GM12878 (cell line): ENCODE measurements around the gene ING4. TPM values are rescaled to one million over a fixed set of nuclear protein-coding genes. Genes with fewer than 3 reads are reported as not detected.

Experiments used
- ATAC-seq: fragments of 200-7000 bp; cut with Tn5 transposase; 3 replicates; pipeline ENCODE4 v1.9.1; 2020; ENCODE audit warnings: mild to moderate bottlenecking, moderate library complexity
- BruUV-seq: library from RNA; stranded (reverse); fragments of 400-500 nt; replicated peaks from 2 replicates; lab custom pipeline; 2021; lab: Mats Ljungman, UMichigan
- CTCF ChIA-PET: fragments of 300-600 bp; sonication (Branson Sonifier 250); formaldehyde crosslinking; extraction: SDS; loops from one replicate; lab custom pipeline; 2021; ENCODE audit warnings: inconsistent platforms; lab: Yijun Ruan, JAX
- POLR2A ChIA-PET: fragments of 350-600 bp; formaldehyde crosslinking; extraction: SDS; loops from one replicate; lab custom pipeline; 2021; ENCODE audit warnings: inconsistent platforms; lab: Charles Lee
- RAD21 ChIA-PET: fragments of 300-600 bp; sonication (Branson Sonifier 250); formaldehyde crosslinking; loops from one replicate; lab custom pipeline; 2023; ENCODE audit warnings: antibody characterized with exemption; ENCODE audit not compliant: unreplicated experiment; lab: Charles Lee
- SMC1A ChIA-PET: fragments of 300-600 bp; sonication (Branson Sonifier 250); formaldehyde crosslinking; loops from one replicate; lab custom pipeline; 2023; ENCODE audit not compliant: unreplicated experiment, uncharacterized antibody; lab: Charles Lee
- DNase-seq: peaks from one replicate; pipeline ENCODE4 v3.0.0-alpha.2; 2011; ENCODE audit warnings: low read depth, low spot score
- FAIRE-seq: peaks from 3 replicates; lab custom pipeline; 2011; peaks lifted over from hg19 to GRCh38; lab: Jason Lieb, UNC
- H2AFZ ChIP-seq: 2 replicates; pipeline ENCODE4 v1.6.0; 2011; ENCODE audit warnings: low read depth, low read length, control low read depth; ENCODE audit not compliant: control insufficient read depth
- H3K27ac ChIP-seq: 2 replicates; pipeline ENCODE4 v1.5.1; 2011; ENCODE audit warnings: control low read depth; ENCODE audit not compliant: control insufficient read depth, insufficient read depth
- H3K27me3 ChIP-seq, 2 experiments: replicated peaks in 1 of 2; 2 replicates each; pipeline versions ENCODE4 v1.6.0 to v1.6.1; 2011; ENCODE audit warnings: low read length in 1 of 2; ENCODE audit not compliant: control insufficient read depth in 2 of 2, insufficient read depth in 2 of 2
- H3K36me3 ChIP-seq, 2 experiments: 2 replicates each; pipeline ENCODE4 v1.5.1; 2011; ENCODE audit warnings: low read length in 1 of 2; ENCODE audit not compliant: control insufficient read depth in 2 of 2, insufficient read depth in 2 of 2
- H3K4me1 ChIP-seq: 2 replicates; pipeline ENCODE4 v1.6.1; 2011; ENCODE audit warnings: mild to moderate bottlenecking, low read length, moderate library complexity, mixed read lengths; ENCODE audit not compliant: control insufficient read depth, insufficient read depth
- H3K4me2 ChIP-seq: 2 replicates; pipeline ENCODE4 v1.6.0; 2011; ENCODE audit warnings: control low read depth; ENCODE audit not compliant: control insufficient read depth, insufficient read depth
- H3K4me3 ChIP-seq: fragments of 200-600 bp; sonication (generic); 2 replicates; pipeline ENCODE4 v1.5.1; 2016
- H3K79me2 ChIP-seq: 2 replicates; pipeline ENCODE4 v1.6.0; 2011; ENCODE audit warnings: low read length; ENCODE audit not compliant: control insufficient read depth, insufficient read depth
- H3K9ac ChIP-seq: 2 replicates; pipeline ENCODE4 v1.8.0; 2011; ENCODE audit warnings: low read length, control low read depth, mixed read lengths; ENCODE audit not compliant: control insufficient read depth, insufficient read depth
- H3K9me3 ChIP-seq: replicated peaks from 3 replicates; pipeline ENCODE4 v1.5.1; 2011; ENCODE audit warnings: mild to moderate bottlenecking, low read length; ENCODE audit not compliant: control insufficient read depth, insufficient read depth
- H4K20me1 ChIP-seq: 2 replicates; pipeline ENCODE4 v1.6.0; 2011; ENCODE audit not compliant: control insufficient read depth, insufficient read depth
- BACH1 ChIP-seq: fragments of 450-650 bp; IDR thresholded peaks from 2 replicates; pipeline ENCODE4 v1.6.1; 2017; ENCODE audit warnings: mild to moderate bottlenecking, borderline replicate concordance
- CREB1 ChIP-seq: IDR thresholded peaks from 2 replicates; pipeline ENCODE4 v1.6.1; 2012; ENCODE audit warnings: low read depth, mild to moderate bottlenecking, inconsistent platforms
- TCF3 ChIP-seq: IDR thresholded peaks from 2 replicates; pipeline ENCODE4 v1.6.1; 2012; ENCODE audit warnings: low read depth, mild to moderate bottlenecking, low read length, borderline replicate concordance; ENCODE audit not compliant: insufficient read depth
- WGBS: methylation state at CpG from one replicate; pipeline ENCODE4 v1.1.6; 2016; ENCODE audit warnings: low lambda C conversion rate; ENCODE audit not compliant: insufficient replicate concordance, insufficient coverage; ENCODE audit errors: missing lambda C conversion rate; 5-methylcytosine and 5-hydroxymethylcytosine counted together
- in situ Hi-C: fragments of 300-500 bp; cut with MboI; formaldehyde crosslinking; loops from 9 replicates; pipeline ENCODE4 v1.14.3; 2018; ENCODE audit warnings: mixed read lengths
- intact Hi-C: fragments of 100-400 bp; cut with micrococcal nuclease; formaldehyde crosslinking; loops from one replicate; pipeline ENCODE4 v1.14.2; 2022; ENCODE audit not compliant: unreplicated experiment
- polyA plus RNA-seq, 11 experiments: library from polyadenylated mRNA; depleted of rRNA in 4 of 11; unstranded in 6 of 11; stranded (reverse) in 5 of 11; fragments of >200 nt; fragmentation: Nextera tagmentation in 4 of 11; fragmentation: Illumina TruSeq in 1 of 11; extraction: Ambion mirVana in 4 of 11; extraction: Trizol in 1 of 11; gene quantifications; 1 replicate in 1 of 11; 2 replicates in 10 of 11; pipeline versions ENCODE4 v1.2.1 to v1.2.3, GENCODE V29; 2011 to 2016; ENCODE audit warnings: inconsistent platforms in 2 of 11, missing spikeins in 2 of 11, low read depth in 1 of 11
- small RNA-seq: library from RNA; depleted of rRNA; stranded (forward); fragments of <200 nt; gene quantifications from one replicate; pipeline ENCODE3, GENCODE V24; 2014
- total RNA-seq, 4 experiments: library from RNA; depleted of rRNA in 3 of 4; stranded (reverse); fragments of >200 nt in 3 of 4; fragmentation: Illumina TruSeq in 1 of 4; extraction: Trizol in 1 of 4; gene quantifications; 2 replicates each; pipeline versions ENCODE4 v1.2.1 to v1.2.3, GENCODE V29; 2013 to 2021

The ING4 gene
- total and polyA plus RNA-seq, 10 of the 15 experiments (the other 5 are each of a cell fraction or from before 2014, with no cell fraction given), result 7.2 to 53.9 (median 21.8) TPM

GRCh38 chr12:6602526-6602925 is 60.4 kb downstream of the ING4 start:
- ATAC-seq (no peak), FAIRE-seq (no peak), DNase-seq (no peak)
- in situ Hi-C loops (no loop called here), intact Hi-C loops (no loop called here)
- Histone ChIP-seq H3K4me2 (peak overlapping the region; percentile 36; the same call in 1 of the 2 replicates), H3K4me1 (peaks cover 14% of the 10 kb centered on the region), H3K4me3 (peak overlapping the region; percentile 99; the same call in 1 of the 2 replicates), H3K27me3 (no peaks in the 10 kb centered on the region), H3K36me3 (peaks cover 29 to 39% of the 10 kb centered on the region in 2 experiments), H3K9ac (no peak overlapping the region), H3K27ac (no peak overlapping the region), H2AFZ (no peak overlapping the region), H4K20me1 (peaks cover 14% of the 10 kb centered on the region), H3K9me3 (no peaks in the 10 kb centered on the region), H3K79me2 (peaks cover 49% of the 10 kb centered on the region)
- WGBS, result 49% methylated on average over 3 of the region's 3 CpGs
- BruUV-seq, result no TSS peak
- ChIA-PET SMC1A (interaction anchor here (0.8 to 2.7 kb wide), 9 partner anchors 11 to 94 kb away, joined by 3 to 10 read pairs (median 4); no protein-coding TSS in a partner anchor), RAD21 (interaction anchor here (0.6 to 1.5 kb wide), 2 partner anchors 29 to 32 kb away, joined by 3 to 5 read pairs; no protein-coding TSS in a partner anchor), POLR2A (interaction anchor here (1.1 to 1.7 kb wide), 7 partner anchors 11 to 249 kb away, joined by 3 to 8 read pairs (median 3); partner anchors contain the start of genes USP5 and VAMP1), CTCF (interaction anchor here (0.8 to 4.9 kb wide), 10 partner anchors 13 to 82 kb away, joined by 3 to 43 read pairs (median 6); no protein-coding TSS in a partner anchor)
- TF ChIP-seq TCF3, result no peak
- no peak for TF ChIP-seq CREB1
- no peak for TF ChIP-seq BACH1

Small RNA genes within 50 kb of the gene (small RNA-seq; reads per million reads assigned to genes)
- gene RNU6-781P, result not detected

Other genes with a start within 250 kb of the ING4 start
Only the 7 nearest of the 26 such genes appear.
- 303 and 304 TPM in 2 replicates for gene CHD4, start 55.7 kb downstream of the ING4 start, total RNA-seq (2014; rRNA removed)
- gene CHD4, start 55.7 kb downstream of the ING4 start, total RNA-seq (2014; rRNA removed; fragmentation: Illumina TruSeq; extraction: Trizol), result 182 and 184 TPM in 2 replicates
- gene CHD4, start 55.7 kb downstream of the ING4 start, total RNA-seq (2021), result 323 and 342 TPM in 2 replicates
- gene CHD4, start 55.7 kb downstream of the ING4 start, polyA plus RNA-seq (2011; rRNA removed), result 83.6 and 113 TPM in 2 replicates
- gene CHD4, start 55.7 kb downstream of the ING4 start, polyA plus RNA-seq (2014; fragmentation: Illumina TruSeq; extraction: Trizol), result 250 and 254 TPM in 2 replicates
- gene CHD4, start 55.7 kb downstream of the ING4 start, polyA plus RNA-seq (2014; fragmentation: Nextera tagmentation; extraction: Ambion mirVana), result 100 to 1,000 TPM in 1 of 2 experiments, 10 to 100 TPM in 1; 58.6 to 109 TPM
- 179 and 208 TPM in 2 replicates for gene CHD4, start 55.7 kb downstream of the ING4 start, polyA plus RNA-seq (2014; rRNA removed)
- 100 to 1,000 TPM in 1 of 2 experiments, 10 to 100 TPM in 1; 99.6 to 109 TPM for gene CHD4, start 55.7 kb downstream of the ING4 start, polyA plus RNA-seq (2016; fragmentation: Nextera tagmentation; extraction: Ambion mirVana)
- gene LPAR5, start 27.2 kb downstream of the ING4 start, total RNA-seq (2014; rRNA removed), result 4.1 and 4.6 TPM in 2 replicates
- 2.0 and 2.1 TPM in 2 replicates for gene LPAR5, start 27.2 kb downstream of the ING4 start, total RNA-seq (2014; rRNA removed; fragmentation: Illumina TruSeq; extraction: Trizol)
- 7.9 and 8.2 TPM in 2 replicates for gene LPAR5, start 27.2 kb downstream of the ING4 start, total RNA-seq (2021)
- gene LPAR5, start 27.2 kb downstream of the ING4 start, polyA plus RNA-seq (2011; rRNA removed), result 4.2 and 5.7 TPM in 2 replicates
- 4.5 and 5.2 TPM in 2 replicates for gene LPAR5, start 27.2 kb downstream of the ING4 start, polyA plus RNA-seq (2014; fragmentation: Illumina TruSeq; extraction: Trizol)
- 1 to 10 TPM; 1.3 to 1.7 TPM for gene LPAR5, start 27.2 kb downstream of the ING4 start, polyA plus RNA-seq (2014; fragmentation: Nextera tagmentation; extraction: Ambion mirVana)
- 6.1 and 7.2 TPM in 2 replicates for gene LPAR5, start 27.2 kb downstream of the ING4 start, polyA plus RNA-seq (2014; rRNA removed)
- gene LPAR5, start 27.2 kb downstream of the ING4 start, polyA plus RNA-seq (2016; fragmentation: Nextera tagmentation; extraction: Ambion mirVana), result 1 to 10 TPM; 5.4 to 5.6 TPM
- 0.27 and 1.1 TPM in 2 replicates for gene ACRBP, start 15.7 kb downstream of the ING4 start, total RNA-seq (2014; rRNA removed)
- gene ACRBP, start 15.7 kb downstream of the ING4 start, total RNA-seq (2014; rRNA removed; fragmentation: Illumina TruSeq; extraction: Trizol), result 0.69 and 1.1 TPM in 2 replicates
- gene ACRBP, start 15.7 kb downstream of the ING4 start, total RNA-seq (2021), result 1.4 and 1.8 TPM in 2 replicates
- gene ACRBP, start 15.7 kb downstream of the ING4 start, polyA plus RNA-seq (2011; rRNA removed), result 0.80 and 0.84 TPM in 2 replicates
- gene ACRBP, start 15.7 kb downstream of the ING4 start, polyA plus RNA-seq (2014; fragmentation: Illumina TruSeq; extraction: Trizol), result 0.75 and 1.5 TPM in 2 replicates
- gene ACRBP, start 15.7 kb downstream of the ING4 start, polyA plus RNA-seq (2014; fragmentation: Nextera tagmentation; extraction: Ambion mirVana), result under 1 TPM; 0.64 to 0.80 TPM
- 0.80 and 0.94 TPM in 2 replicates for gene ACRBP, start 15.7 kb downstream of the ING4 start, polyA plus RNA-seq (2014; rRNA removed)
- gene ACRBP, start 15.7 kb downstream of the ING4 start, polyA plus RNA-seq (2016; fragmentation: Nextera tagmentation; extraction: Ambion mirVana), result 1 to 10 TPM in 1 of 2 experiments, under 1 TPM in 1; 0.54 to 1.3 TPM
- gene ZNF384, start 26.3 kb upstream of the ING4 start, total RNA-seq (2014; rRNA removed), result 23.3 and 23.7 TPM in 2 replicates
- gene ZNF384, start 26.3 kb upstream of the ING4 start, total RNA-seq (2014; rRNA removed; fragmentation: Illumina TruSeq; extraction: Trizol), result 26.0 and 27.1 TPM in 2 replicates
- gene ZNF384, start 26.3 kb upstream of the ING4 start, total RNA-seq (2021), result 49.3 and 53.8 TPM in 2 replicates
- gene ZNF384, start 26.3 kb upstream of the ING4 start, polyA plus RNA-seq (2011; rRNA removed), result 42.4 and 70.2 TPM in 2 replicates
- gene ZNF384, start 26.3 kb upstream of the ING4 start, polyA plus RNA-seq (2014; fragmentation: Illumina TruSeq; extraction: Trizol), result 65.2 and 81.5 TPM in 2 replicates
- gene ZNF384, start 26.3 kb upstream of the ING4 start, polyA plus RNA-seq (2014; fragmentation: Nextera tagmentation; extraction: Ambion mirVana), result 1 to 10 TPM in 1 of 2 experiments, under 1 TPM in 1; 0.46 to 1.3 TPM
- gene ZNF384, start 26.3 kb upstream of the ING4 start, polyA plus RNA-seq (2014; rRNA removed), result 53.5 and 55.8 TPM in 2 replicates
- 10 to 100 TPM; 30.0 to 31.0 TPM for gene ZNF384, start 26.3 kb upstream of the ING4 start, polyA plus RNA-seq (2016; fragmentation: Nextera tagmentation; extraction: Ambion mirVana)
- gene PIANP, start 37.7 kb upstream of the ING4 start, total RNA-seq (2014; rRNA removed), result not detected in 2 replicates
- gene PIANP, start 37.7 kb upstream of the ING4 start, total RNA-seq (2014; rRNA removed; fragmentation: Illumina TruSeq; extraction: Trizol), result not detected in 2 replicates
- 0.08 TPM in 1 of 2 replicates, not detected in the other for gene PIANP, start 37.7 kb upstream of the ING4 start, total RNA-seq (2021)
- not detected in 2 replicates for gene PIANP, start 37.7 kb upstream of the ING4 start, polyA plus RNA-seq (2011; rRNA removed)
- not detected in 2 replicates for gene PIANP, start 37.7 kb upstream of the ING4 start, polyA plus RNA-seq (2014; fragmentation: Illumina TruSeq; extraction: Trizol)
- gene PIANP, start 37.7 kb upstream of the ING4 start, polyA plus RNA-seq (2014; fragmentation: Nextera tagmentation; extraction: Ambion mirVana), result not detected
- gene PIANP, start 37.7 kb upstream of the ING4 start, polyA plus RNA-seq (2014; rRNA removed), result 0.04 and 0.08 TPM in 2 replicates
- gene PIANP, start 37.7 kb upstream of the ING4 start, polyA plus RNA-seq (2016; fragmentation: Nextera tagmentation; extraction: Ambion mirVana), result under 1 TPM in 1 of 2 experiments, not detected in 1; 0.12 TPM
- 53.6 and 56.3 TPM in 2 replicates for gene COPS7A, start 60.9 kb upstream of the ING4 start, total RNA-seq (2014; rRNA removed)
- gene COPS7A, start 60.9 kb upstream of the ING4 start, total RNA-seq (2014; rRNA removed; fragmentation: Illumina TruSeq; extraction: Trizol), result 26.8 and 28.8 TPM in 2 replicates
- gene COPS7A, start 60.9 kb upstream of the ING4 start, total RNA-seq (2021), result 42.1 and 48.4 TPM in 2 replicates
- gene COPS7A, start 60.9 kb upstream of the ING4 start, polyA plus RNA-seq (2011; rRNA removed), result 43.5 and 70.9 TPM in 2 replicates
- 43.5 and 45.0 TPM in 2 replicates for gene COPS7A, start 60.9 kb upstream of the ING4 start, polyA plus RNA-seq (2014; fragmentation: Illumina TruSeq; extraction: Trizol)
- 10 to 100 TPM; 25.7 to 26.1 TPM for gene COPS7A, start 60.9 kb upstream of the ING4 start, polyA plus RNA-seq (2014; fragmentation: Nextera tagmentation; extraction: Ambion mirVana)
- gene COPS7A, start 60.9 kb upstream of the ING4 start, polyA plus RNA-seq (2014; rRNA removed), result 55.3 and 61.7 TPM in 2 replicates
- 10 to 100 TPM; 67.9 to 74.0 TPM for gene COPS7A, start 60.9 kb upstream of the ING4 start, polyA plus RNA-seq (2016; fragmentation: Nextera tagmentation; extraction: Ambion mirVana)
- gene MLF2, start 90.0 kb upstream of the ING4 start, total RNA-seq (2014; rRNA removed), result 131 and 139 TPM in 2 replicates
- 59.2 and 63.4 TPM in 2 replicates for gene MLF2, start 90.0 kb upstream of the ING4 start, total RNA-seq (2014; rRNA removed; fragmentation: Illumina TruSeq; extraction: Trizol)
- 125 and 129 TPM in 2 replicates for gene MLF2, start 90.0 kb upstream of the ING4 start, total RNA-seq (2021)
- 122 and 172 TPM in 2 replicates for gene MLF2, start 90.0 kb upstream of the ING4 start, polyA plus RNA-seq (2011; rRNA removed)
- gene MLF2, start 90.0 kb upstream of the ING4 start, polyA plus RNA-seq (2014; fragmentation: Illumina TruSeq; extraction: Trizol), result 91.6 and 111 TPM in 2 replicates
- gene MLF2, start 90.0 kb upstream of the ING4 start, polyA plus RNA-seq (2014; fragmentation: Nextera tagmentation; extraction: Ambion mirVana), result 10 to 100 TPM; 13.5 to 21.5 TPM
- gene MLF2, start 90.0 kb upstream of the ING4 start, polyA plus RNA-seq (2014; rRNA removed), result 170 and 181 TPM in 2 replicates
- 100 to 1,000 TPM; 222 TPM for gene MLF2, start 90.0 kb upstream of the ING4 start, polyA plus RNA-seq (2016; fragmentation: Nextera tagmentation; extraction: Ambion mirVana)